Left lung (tissue), 10 donors: ENCODE results near the gene GARNL3. TPM values are rescaled to one million over a fixed set of nuclear protein-coding genes. Genes with fewer than 3 reads are reported as not detected.

Experiments
- ATAC-seq: fragments of 200-7000 bp; cut with Tn5 transposase; one replicate; pipeline ENCODE4 v1.9.1; 2020; ENCODE audit warnings: moderate library complexity
- DNase-seq, 4 donors: peaks; one replicate each; pipeline ENCODE4 v3.0.0-alpha.2; 2013 to 2020
- H3K27ac ChIP-seq, 2 donors: fragments of 200-600 bp; sonication (generic) in 1 of 2; one replicate each; pipeline versions ENCODE4 v1.5.0 to v1.8.0; 2020 to 2021
- H3K27me3 ChIP-seq, 2 donors: fragments of 200-600 bp; sonication (generic) in 1 of 2; one replicate each; pipeline versions ENCODE4 v1.5.0 to v1.8.0; 2020 to 2021
- H3K36me3 ChIP-seq, 2 donors: fragments of 200-600 bp; sonication (generic) in 1 of 2; one replicate each; pipeline versions ENCODE4 v1.5.0 to v1.8.0; 2020 to 2021
- H3K4me1 ChIP-seq, 2 donors: fragments of 200-600 bp; one replicate each; pipeline ENCODE4 v1.8.0; 2021
- H3K4me3 ChIP-seq, 2 donors: fragments of 200-600 bp; sonication (generic) in 1 of 2; one replicate each; pipeline versions ENCODE4 v1.5.0 to v1.8.0; 2020 to 2021; ENCODE audit warnings: mild to moderate bottlenecking in 1 of 2
- H3K9me3 ChIP-seq, 2 donors: fragments of 200-600 bp; sonication (generic) in 1 of 2; one replicate each; pipeline versions ENCODE4 v1.5.0 to v1.8.0; 2020 to 2021
- intact Hi-C, 2 donors: fragments of 100-400 bp; cut with DNase I; formaldehyde crosslinking; loops; one replicate each; pipeline versions ENCODE4 v1.11.2 to v1.14.2; 2022
- polyA plus RNA-seq, 6 donors: library from polyadenylated mRNA; unstranded; fragments of 120-200 nt; gene quantifications; one replicate each; pipeline ENCODE4 v1.2.1, GENCODE V29; 2013; ENCODE audit not compliant: insufficient read length in 6 of 6
- total RNA-seq, 2 donors: library from RNA; stranded (reverse); fragmentation: NEBNext Ultra II Directional; extraction: Animal tissue kit (Norgen Biotek cat#: 25700); gene quantifications; one replicate each; pipeline ENCODE4 v1.2.1, GENCODE V29; 2021
- TF ChIP-seq, protein P1 (sequence below), 2 donors: fragments of 200-600 bp; sonication (generic) in 1 of 2; IDR thresholded peaks; one replicate each; pipeline versions ENCODE4 v1.5.0 to v1.8.0; 2021; ENCODE audit warnings: antibody characterized with exemption in 2 of 2
- donor health status: DM: no; HTN: yes; CAD: no.
- donor health status: DM: no; HTN: no; CAD: no.

Gene GARNL3
- total and polyA plus RNA-seq, 8 donors, result 7.4 to 40.4 (median 37.7) TPM

DNA sequence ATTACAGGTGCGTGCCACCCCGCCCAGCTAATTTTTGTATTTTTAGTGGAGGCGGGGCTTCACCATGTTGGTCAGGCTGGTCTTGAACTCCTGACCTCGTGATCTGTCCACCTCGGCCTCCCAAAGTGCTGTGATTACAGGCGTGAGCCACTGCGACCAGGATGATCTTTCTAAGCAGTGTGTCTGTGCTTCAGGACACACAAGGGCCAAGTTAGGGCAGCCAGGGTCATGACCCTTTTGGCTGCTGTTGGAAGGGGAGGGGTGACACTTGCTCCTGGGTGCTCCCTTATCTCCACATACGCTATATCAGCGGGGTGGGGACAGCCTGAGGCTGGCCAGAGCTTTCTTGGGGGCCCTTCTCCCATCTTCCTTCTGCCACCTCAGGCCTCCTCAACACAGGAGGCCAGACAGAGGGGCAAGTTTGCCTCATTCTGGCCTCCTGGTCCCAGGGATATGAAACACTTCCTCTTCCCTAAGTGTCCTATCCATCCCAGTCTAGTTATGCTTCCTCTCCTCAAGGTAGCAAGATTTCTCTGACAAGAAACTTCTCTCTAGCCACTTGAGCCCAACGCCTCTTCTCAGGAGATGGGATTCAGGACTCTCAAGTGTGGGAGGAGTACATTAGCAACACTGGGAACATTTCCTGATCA lies 157.7 kb downstream of the GARNL3 start:
- Histone ChIP-seq H3K27ac (no peak overlapping the region), H3K36me3 (no peaks in the 10 kb centered on the region), H3K4me3 (peak overlapping the region in 1 of 2 donors; percentile 68), H3K9me3 (no peaks in the 10 kb centered on the region), H3K27me3 (no peaks in the 10 kb centered on the region), H3K4me1 (peaks cover 20 to 46% of the 10 kb centered on the region in 2 donors)
- no peak for DNase-seq
- TF ChIP-seq, protein P1, sequence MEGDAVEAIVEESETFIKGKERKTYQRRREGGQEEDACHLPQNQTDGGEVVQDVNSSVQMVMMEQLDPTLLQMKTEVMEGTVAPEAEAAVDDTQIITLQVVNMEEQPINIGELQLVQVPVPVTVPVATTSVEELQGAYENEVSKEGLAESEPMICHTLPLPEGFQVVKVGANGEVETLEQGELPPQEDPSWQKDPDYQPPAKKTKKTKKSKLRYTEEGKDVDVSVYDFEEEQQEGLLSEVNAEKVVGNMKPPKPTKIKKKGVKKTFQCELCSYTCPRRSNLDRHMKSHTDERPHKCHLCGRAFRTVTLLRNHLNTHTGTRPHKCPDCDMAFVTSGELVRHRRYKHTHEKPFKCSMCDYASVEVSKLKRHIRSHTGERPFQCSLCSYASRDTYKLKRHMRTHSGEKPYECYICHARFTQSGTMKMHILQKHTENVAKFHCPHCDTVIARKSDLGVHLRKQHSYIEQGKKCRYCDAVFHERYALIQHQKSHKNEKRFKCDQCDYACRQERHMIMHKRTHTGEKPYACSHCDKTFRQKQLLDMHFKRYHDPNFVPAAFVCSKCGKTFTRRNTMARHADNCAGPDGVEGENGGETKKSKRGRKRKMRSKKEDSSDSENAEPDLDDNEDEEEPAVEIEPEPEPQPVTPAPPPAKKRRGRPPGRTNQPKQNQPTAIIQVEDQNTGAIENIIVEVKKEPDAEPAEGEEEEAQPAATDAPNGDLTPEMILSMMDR (IDR thresholded peaks at IDR 0.05), result no peak
- intact Hi-C loops, result no loop called here
- no peak for ATAC-seq

GRCh38 chr9:127422787-127423186 lies 158.2 kb downstream of the GARNL3 start:
- Histone ChIP-seq H3K4me1 (peaks cover 20 to 46% of the 10 kb centered on the region in 2 donors), H3K27me3 (no peaks in the 10 kb centered on the region), H3K36me3 (no peaks in the 10 kb centered on the region), H3K4me3 (peak overlapping the region; percentile 68 to 90), H3K27ac (no peak overlapping the region), H3K9me3 (no peaks in the 10 kb centered on the region)
- ATAC-seq (no peak), DNase-seq (no peak)
- intact Hi-C loops, result no loop called here
- TF ChIP-seq, protein P1 (IDR thresholded peaks at IDR 0.05), result no peak

GRCh38 chr9:127423476-127423933 lies 158.9 kb downstream of the GARNL3 start:
- Histone ChIP-seq H3K27ac (peak overlapping the region; percentile 87 to 89), H3K27me3 (no peaks in the 10 kb centered on the region), H3K4me3 (peak overlapping the region; percentile 68 to 90), H3K36me3 (peaks cover 0 to 3% of the 10 kb centered on the region in 2 donors), H3K9me3 (no peaks in the 10 kb centered on the region), H3K4me1 (peaks cover 20 to 46% of the 10 kb centered on the region in 2 donors)
- intact Hi-C loops, result no loop called here
- peak; percentile 5 for ATAC-seq
- TF ChIP-seq, protein P1 (IDR thresholded peaks at IDR 0.05), result no peak
- DNase-seq, result no peak

DNA sequence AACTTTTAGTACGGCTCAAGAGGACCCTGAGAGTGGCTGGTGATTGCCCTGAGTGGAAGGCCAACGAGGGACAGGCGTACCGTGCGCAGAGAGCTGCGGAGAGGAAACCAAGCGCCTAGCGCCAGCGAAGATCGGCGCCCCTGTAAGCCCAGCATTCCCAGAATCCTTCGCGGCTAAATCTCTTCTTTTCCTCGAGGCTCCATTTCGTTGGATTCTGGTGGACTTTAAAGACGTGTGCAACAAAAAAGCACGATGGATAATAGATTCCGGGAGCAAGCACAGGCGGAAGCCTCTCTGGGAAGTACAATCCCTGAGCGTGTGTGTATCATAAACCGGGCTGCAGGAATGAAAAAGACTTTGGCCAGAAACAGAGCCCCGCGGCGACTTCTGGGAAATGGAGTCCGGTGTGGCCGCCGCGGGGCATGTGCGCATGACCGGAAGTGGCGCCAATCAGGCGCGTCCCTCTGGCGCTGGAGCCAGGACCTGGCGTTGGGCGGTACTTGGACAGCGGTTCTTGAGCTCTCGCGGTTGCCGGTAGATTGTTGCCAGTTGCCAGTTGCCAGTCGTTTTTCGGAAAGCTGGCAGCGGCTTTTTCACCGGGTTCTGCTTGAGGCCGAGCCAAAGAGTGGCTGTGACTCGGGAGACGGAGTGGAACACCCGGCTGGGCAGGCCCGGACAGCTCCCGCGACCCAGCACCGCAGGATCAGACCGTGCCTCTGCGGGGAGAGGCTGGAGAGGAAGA lies 159.5 kb downstream of the GARNL3 start, which contains the start of gene ZNF79:
Gene ZNF79, plus strand, starts transcription at position 449 of the 742 bp plus-strand sequence. CDS start 406 bp downstream, outside the sequence.
- intact Hi-C loops, result no loop called here
- Histone ChIP-seq H3K36me3 (peaks cover 0 to 9% of the 10 kb centered on the region in 2 donors), H3K4me3 (peak within 1 kb of the TSS; percentile 68 to 90), H3K4me1 (peaks cover 20 to 46% of the 10 kb centered on the region in 2 donors), H3K27ac (peak within 1 kb of the TSS; percentile 87 to 89), H3K27me3 (no peaks in the 10 kb centered on the region), H3K9me3 (no peaks in the 10 kb centered on the region)
- TF ChIP-seq, protein P1 (IDR thresholded peaks at IDR 0.05), result no peak
- ATAC-seq, result peak; percentile 97
- DNase-seq, result peak; percentile 94 to 97 (median 96)

DNA sequence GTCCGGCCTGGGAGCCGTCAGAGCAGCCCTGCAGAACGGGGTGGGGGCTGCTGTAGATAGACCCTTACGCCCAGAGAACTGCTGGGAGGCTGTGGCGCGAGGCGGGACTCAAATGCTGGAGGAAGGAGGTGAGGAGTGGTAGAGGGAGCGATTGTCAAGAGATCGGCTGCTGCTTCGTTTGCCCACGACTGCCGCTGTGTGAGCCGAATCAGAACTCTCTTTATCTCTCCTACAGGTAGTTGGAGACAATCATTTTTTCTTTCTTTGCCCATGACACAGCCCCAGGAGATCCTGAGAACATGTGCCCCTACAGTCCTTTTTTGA lies 160.1 kb downstream of the GARNL3 start:
- H3K4me3 ChIP-seq, result peak overlapping the region; percentile 68 to 90
- no peaks in the 10 kb centered on the region for H3K27me3 ChIP-seq
- DNase-seq (no peak), ATAC-seq (peak; percentile 38)
- no peaks in the 10 kb centered on the region for H3K9me3 ChIP-seq
- intact Hi-C loops, result no loop called here
- TF ChIP-seq, protein P1 (IDR thresholded peaks at IDR 0.05), result no peak
- H3K36me3 ChIP-seq, result peaks cover 0 to 14% of the 10 kb centered on the region in 2 donors
- peaks cover 20 to 46% of the 10 kb centered on the region in 2 donors for H3K4me1 ChIP-seq
- peak overlapping the region; percentile 87 to 89 for H3K27ac ChIP-seq
